NCI-H2227 (cell line): ENCODE results near the gene SLC66A2.
"Not testable (repeated sequence)": the region's sequence is repeated elsewhere in the genome, so short reads cannot be mapped to it uniquely, and the experiment has no call there.

Experiments used
- DNase-seq: peaks from one replicate; lab custom pipeline; 2025; ENCODE audit not compliant: unreplicated experiment; lab: John Stamatoyannopoulos, UW

The SLC66A2 gene

DNA sequence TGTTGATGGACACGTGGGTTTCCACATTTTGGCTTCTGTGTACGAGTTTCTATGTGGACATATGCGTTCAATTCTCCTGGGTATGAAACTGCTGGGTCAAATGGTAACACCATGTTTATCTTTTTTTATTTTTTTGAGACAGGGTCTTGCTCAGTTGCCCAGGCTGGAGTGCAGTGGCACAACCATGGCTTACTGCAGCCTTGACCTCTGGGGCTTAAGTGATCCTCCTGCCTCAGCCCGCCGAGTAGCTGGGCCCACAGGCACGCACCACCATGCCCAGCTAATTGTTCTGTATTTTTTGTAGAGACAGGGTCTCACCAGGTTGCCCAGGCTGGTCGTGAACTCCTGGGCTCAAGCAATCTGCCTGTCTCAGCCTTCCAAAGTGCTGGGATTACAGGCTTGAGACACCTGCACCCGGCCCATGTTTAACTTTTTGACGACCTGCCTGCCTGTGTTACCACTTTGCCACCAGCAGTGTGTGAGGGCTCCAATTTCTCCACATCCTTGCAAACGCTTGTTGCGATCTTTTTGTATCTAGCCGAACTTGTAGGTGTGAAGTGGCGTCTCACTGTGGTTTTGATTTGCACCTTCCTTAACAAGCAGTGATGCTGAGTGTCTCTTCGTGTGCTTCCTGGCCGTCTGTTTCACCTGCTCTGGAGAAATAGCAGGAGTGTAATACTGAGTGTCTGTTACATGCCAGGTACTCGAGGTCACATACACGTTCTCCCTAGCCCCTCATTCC is 19.9 kb upstream of the SLC66A2 start:
- DNase-seq = no peak

DNA sequence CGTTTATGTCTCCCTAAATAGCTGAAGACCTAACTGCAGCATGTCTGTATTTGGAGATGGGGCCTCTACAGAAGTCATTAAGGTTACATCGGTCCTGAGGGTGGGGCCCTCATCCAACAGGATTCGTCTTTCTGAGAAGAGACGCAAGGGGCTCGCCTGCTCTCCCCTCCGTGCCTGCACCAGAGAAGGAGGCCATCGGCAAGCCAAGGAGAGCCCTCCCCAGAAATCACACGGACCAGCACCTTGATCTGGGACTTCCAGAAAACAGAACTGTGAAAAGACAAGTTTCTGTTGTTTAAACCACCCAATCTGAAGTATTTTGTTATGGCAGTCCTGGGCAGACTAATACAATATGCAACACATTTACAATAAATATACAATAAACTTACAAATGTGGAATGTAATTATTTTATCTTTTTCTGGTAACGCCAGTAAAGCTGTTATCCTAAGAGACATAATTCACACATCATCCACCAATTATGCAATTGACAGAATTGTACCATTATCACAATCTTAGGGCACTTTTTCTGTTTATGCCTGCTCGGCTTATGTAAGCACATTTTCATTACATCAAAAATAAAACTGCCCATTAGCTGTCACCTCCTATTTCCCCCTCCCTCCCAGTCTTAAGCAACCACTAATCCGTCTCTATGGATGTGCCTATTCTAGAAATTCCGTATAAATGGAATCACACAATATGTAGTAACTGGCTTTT is 19.1 kb upstream of the SLC66A2 start:
- no peak for DNase-seq

DNA sequence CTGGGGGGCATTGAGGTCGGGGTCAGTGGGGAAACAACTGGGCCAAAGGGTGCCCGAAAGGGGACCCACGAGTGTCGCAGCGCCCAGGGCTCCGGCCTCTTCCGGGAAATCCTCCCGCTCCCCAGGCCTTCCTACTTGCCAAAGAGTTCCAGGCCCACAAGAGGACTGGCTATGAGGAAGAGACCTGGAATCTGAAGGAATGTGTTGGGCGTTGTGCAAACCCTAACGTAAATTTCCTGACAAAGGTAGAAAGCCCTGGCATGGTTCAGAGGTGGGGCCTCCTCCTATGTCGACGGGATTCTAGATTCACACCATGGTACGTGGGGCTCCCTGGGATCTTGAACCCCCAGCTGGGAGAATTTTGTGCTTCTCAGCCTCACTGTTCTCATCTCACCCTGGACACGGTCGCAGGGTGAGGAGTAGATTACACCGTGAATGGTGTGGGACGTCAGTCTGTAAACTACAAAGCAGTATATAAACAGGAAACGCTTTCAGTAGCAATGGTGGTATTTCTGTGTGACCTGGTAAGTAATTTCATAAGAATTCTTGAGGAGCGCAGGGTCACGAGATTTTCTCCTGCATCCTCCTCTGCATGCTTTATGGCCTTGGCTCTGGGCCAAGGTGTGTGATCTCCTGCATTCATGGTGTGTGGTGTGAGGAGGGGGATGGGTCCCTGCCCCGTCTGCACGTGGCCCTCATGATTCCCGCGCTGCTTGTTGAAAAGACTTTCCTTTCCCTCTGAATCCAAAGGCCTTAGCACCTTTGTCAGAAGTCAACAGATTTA is 13.9 kb upstream of the SLC66A2 start:
- peak; percentile 44 for DNase-seq

DNA sequence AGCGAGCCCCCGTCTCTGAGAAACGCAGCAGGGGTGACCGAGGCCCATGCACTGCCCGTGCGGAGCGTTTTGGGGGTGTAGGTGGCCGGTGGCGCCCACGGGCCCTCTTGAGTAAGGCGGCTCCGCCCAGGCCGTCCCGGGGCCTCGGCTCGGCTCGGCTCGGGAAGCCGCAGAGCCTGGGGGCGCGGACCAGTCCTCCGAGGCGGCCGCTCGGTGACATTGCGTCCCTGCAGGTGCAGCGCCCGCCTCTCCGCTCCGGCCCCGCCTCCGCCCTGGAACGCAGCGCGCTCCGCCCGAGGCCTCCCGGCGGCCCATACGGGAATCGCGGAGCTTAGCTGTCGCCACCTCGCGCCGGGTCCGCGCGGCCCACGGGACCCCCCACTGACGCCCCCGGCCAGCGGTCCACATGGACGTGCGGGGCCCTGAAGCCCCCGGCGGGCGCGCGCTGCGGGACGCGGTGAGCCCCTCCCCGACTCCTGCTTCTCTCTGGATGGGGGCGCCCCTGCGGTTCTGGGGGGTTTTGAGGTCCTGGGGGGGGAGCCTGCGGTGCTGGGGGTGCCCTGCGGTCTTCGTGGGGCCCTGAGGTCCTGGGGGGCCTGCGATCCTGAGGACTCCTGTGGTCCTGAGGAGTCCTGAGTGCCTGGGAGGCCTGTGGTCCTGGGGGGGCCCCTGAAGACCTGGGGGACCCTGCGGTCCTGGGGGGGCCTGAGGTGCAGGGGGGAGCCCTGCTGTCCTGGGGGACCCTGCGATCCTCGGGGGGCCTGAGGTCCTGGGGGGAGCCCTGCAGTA is 13.1 kb upstream of the SLC66A2 start, which contains the start of gene HSBP1L1:
TSS of gene HSBP1L1 (plus strand) at position 314 of the 789 bp plus-strand sequence. CDS start at position 407, 93 bp downstream.
- peak; percentile 86 for DNase-seq

DNA sequence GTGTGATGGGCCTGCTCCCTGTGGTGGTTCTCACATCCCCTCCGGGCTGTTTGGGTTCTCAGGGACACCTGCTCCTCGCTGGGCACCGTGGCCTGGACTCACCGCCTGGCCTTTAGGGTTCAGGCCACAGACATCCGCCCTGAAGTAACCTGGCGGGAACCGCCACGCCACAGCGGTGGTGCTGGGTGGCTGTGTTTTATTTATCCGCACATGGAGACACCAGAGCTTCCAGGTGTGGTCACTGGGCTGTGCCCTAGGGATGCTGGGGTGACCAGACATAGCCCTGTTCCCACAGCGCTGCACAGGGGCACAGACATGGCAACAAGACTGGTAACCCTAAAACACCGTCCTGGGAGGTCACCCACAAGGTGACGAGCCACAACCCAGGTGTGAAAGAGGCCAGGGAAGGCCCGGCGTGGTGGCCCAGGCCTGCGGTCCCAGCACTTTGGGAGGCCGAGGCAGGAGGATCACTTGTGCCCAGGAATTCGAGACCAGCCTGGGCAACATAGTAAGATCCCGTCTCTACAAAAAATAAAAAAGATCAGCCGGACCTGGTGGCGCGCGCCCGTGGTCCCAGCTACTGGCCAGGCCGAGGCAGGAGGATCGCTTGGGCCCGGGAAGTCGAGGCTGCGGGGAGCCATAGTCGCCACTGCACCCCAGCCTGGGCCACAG is 12.3 kb upstream of the SLC66A2 start:
- no peak for DNase-seq

DNA sequence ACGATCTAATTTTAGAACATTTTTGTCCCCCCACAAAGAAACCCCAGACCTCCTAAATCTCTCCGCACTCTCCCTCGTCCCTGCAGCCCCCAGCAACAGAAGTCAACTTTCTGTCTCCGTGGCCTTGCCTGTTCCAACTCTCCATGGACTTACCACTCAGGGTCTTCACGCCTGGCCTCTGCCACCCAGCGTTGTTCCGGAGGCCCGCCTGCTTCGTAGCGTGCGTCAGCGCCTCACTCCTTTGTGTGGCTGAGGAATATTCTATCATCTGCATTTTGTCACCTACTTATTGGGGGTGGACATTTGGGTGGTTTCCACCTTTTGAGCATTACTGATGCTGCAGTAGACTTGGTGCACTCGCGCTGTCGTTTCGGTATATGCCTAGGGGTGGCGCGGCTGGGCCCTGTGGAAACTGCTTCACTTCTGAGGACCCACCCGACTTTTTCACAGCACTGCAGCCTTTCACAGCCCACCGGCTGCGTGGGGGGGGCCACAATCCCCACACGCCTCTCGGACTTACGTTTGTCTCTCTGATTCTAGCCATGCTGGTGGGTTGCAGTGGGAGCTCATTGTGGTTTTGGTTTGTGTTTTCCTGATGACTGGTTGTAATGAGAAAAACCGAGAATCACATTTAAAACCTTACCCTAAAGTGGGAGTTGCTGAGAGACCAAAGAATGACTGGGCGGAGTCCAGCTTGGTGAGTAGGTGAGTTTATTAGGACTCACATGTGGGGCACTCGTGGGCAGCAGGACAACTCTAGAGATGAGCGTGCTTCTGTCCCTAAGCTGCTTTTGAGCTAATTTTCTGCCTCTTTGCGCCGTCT is 11.6 kb upstream of the SLC66A2 start:
- DNase-seq = no peak

DNA sequence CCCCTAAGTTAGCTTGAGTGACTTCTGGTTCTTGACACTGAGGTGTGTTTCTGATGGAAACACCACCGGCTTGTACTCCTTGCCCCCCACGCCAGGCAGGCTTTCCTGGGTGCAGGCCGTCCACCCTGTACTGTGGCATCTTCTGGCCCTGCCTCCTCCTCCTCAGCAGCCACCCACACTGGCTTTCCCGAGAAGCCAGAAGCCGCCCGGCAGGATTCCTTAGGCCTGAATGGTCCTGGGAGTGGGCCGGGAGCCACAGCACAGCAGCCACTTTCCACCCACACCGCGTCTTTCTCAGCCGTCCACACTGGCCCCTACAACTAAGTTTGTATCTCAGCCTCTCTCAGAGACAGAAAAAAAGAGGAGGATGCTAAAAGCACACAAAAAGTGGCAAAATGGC is 10.9 kb upstream of the SLC66A2 start:
- DNase-seq = no peak

DNA sequence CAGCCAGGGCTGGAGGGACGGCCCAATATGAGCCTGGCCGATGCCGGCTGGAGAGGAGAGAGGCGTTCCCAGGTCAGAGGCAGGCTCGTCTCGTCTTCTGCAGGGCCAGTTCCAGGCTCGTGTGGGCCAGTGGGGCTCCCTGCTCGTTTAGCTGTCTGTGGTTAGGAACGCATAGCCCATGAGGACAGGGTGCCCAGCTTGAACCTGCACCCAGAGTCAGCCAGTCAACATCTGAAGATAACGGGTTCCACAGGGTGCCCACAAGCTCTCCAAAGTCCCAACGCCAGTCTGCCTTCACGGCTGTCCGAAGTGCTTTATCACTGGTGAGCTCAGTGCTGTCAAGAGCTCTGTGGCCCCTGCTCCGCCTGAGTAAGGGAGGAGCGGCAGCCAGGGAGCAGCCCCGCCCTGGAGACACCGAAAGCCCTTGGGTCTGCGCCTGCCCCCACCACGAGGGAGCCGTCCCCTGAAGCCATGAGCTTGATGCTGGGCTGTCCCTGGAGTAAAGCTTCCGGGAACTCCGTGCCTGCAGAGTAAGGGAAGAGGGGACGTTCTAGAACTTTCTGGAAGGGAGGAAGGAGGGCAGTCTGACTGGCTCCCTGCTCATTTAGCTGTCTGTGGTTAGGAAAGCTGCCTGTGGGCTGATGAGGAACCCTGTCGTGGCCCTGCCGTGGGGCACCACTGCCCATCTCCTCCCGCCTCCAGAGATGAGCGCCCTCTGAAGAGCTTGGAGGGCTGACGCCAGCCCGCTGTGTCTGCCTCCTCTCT is 10.3 kb upstream of the SLC66A2 start:
- DNase-seq = no peak

DNA sequence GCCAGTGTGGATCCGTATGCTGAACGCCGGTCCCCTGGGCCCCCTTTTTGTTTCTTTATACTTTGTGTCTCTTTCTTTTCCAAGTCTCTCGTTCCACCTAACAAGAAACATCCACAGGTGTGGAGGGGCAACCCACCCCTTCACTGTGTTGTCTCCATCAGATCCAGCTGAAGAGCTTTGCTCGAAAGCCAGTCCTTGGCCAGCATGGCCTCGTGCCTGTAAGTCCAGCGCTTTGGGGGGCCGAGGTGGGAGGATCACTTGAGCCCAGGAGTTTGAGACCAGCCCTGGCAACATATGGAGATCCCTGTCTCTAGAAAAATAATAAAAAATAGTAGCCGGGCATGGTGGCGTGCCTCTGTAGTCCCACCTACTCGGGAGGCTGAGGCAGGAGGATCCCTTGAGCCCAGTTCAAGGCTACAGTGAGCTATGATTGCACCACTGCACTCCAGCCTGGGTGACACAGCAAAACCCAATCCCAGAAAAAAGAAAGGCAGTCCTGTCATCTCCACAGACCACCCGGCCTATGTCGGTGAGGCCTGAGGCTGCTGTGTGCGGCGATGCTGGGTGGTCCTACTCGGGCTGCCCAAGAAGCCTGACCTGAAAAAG is 9.6 kb upstream of the SLC66A2 start:
- no peak for DNase-seq

DNA sequence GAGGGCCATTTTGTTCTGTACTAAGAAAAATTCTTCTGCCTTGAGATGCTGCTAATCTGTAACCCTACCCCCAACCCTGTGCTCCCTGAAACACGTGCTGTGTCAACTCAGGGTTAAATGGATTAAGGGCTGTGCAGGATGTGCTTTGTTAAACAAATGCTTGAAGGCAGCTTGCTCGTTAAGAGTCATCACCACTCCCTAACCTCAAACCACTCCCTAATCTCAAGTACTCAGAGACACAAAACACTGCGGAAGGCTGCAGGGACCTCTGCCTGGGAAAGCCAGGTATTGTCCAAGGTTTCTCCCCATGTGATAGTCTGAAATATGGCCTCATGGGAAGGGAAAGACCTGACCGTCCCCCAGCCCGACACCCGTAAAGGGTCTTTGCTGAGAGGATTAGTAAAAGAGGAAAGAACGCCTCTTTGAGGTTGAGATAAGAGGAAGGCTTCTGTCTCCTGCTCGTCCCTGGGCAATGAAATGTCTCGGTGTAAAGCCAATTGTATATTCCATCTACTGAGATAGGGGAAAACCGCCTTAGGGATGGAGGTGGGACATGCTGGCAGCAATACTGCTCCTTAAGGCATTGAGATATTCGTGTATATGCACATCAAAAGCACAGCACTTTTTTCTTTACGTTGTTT is 8.8 kb upstream of the SLC66A2 start:
- not testable (repeated sequence) for DNase-seq

DNA sequence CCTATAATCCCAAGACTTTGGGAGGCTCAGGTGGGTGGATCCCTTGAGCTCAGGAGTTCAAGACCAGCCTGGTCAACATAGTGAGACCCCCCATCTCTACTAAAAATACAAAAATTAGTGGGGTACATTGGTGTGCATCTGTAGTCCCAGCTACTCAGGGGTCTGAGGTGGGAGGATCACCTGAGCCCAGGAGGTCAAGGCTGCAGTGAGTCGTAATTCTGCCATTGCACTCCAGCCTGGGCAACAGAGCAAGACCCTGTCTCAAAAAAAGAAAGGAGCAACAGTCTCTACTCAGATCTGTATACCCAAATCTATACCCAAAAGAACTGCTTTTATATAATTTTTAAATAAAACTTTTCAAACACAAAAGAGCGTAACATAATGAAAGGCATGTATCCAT is 7.5 kb upstream of the SLC66A2 start:
- DNase-seq = no peak

DNA sequence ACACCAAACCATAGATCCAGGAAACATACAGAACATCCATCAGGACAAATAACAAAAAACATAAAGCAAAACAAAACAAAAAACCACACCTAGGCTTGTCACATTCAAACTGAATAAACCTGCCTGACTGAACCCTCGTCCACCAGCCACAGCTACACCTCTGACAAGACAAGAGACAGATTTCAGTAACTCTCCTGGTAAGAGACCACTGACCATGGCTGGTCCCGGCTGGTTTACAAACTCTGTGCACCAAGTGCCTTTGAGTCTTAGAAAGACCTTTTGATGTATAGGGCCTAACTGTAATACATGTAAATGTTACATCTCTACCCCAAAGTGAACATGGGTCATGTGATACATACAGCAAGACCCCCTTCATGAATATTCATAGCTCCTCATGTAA is 4.8 kb upstream of the SLC66A2 start:
- DNase-seq = no peak

DNA sequence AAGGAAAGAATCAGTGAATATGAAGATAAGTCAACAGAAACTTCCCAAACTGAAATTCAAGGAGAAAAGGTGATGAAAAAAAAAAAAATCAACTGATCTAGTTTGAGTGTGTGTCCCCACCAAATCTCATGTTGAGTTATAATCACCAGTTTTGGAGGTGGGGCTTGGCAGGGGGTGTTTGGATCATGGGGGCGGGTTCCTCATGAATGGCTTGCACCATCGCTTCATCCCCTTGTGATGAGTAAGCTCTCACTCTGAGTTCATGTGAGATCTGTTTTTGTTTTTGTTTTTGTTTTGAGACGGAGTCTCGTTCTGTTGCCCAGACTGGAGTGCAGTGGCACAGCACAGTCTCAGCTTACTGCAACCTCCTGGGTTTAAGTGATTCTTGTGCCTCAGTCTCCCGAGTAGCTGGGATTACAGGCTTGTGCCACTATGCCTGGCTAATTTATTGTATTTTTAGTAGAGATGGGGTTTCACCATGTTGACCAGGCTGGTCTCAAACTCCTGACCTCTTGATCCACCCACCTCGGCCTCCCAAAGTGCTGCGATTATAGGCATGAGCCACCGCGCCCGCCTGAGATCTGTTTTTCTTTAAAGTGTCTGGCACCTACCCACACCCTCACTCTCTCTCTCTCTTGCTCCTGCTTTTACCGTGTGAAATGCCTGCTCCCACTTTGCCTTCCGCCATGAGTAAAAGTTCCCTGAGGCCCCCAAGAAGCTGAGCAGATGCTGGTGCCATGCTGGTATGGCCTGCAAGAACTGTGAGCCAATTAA is 4.0 kb upstream of the SLC66A2 start:
- DNase-seq = no peak

DNA sequence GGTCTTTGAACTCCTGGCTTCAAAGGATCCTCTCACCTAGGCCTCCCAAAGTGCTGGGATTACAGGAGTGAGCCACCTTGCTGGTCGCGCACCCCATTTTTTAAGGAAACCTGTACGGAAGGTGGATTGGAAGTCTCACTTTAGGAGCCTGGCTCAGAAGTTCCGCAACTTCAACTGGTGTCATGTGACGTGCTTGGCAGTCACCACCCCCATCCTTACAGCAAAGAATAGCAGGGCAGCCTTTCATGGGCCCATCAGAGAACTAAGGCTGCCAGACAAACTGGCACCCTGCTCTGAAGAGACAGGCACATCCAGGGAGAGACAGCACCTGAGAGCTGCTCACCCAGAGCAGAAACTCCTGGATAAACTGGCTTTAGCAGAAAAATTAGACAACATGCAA is 3.3 kb upstream of the SLC66A2 start:
- no peak for DNase-seq

DNA sequence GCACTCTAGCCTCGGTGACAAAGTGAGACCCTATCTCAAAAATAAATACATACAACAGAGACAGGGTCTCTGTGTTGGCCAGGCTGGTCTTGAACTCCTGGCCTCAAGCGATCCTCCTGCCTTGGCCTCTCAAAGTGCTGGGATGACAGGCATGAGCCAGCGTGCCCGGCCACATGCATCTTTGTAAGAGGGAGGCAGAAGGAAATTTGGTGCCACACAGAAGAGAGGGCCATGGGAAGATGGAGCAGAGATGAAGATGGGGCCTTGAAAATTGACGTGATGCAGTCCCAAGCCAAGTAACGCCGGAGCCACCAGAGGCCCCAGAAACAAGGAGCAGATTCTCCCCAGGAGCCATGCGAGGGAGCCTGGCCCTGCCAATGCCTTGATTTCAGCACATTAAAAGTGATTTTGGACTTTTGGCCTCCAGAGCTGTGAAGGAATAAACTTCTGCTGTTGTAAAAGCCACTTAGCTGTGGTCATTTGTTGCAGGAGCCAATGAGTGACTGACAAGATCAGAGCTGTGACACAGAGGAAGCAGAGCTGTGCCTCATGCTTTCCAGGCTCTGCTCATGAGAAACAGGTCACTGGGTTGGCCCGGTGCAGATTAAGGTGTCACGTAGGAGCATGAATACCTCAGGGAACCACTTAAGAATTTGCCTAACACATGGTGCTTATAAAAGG is 2.7 kb upstream of the SLC66A2 start:
- DNase-seq = no peak

DNA sequence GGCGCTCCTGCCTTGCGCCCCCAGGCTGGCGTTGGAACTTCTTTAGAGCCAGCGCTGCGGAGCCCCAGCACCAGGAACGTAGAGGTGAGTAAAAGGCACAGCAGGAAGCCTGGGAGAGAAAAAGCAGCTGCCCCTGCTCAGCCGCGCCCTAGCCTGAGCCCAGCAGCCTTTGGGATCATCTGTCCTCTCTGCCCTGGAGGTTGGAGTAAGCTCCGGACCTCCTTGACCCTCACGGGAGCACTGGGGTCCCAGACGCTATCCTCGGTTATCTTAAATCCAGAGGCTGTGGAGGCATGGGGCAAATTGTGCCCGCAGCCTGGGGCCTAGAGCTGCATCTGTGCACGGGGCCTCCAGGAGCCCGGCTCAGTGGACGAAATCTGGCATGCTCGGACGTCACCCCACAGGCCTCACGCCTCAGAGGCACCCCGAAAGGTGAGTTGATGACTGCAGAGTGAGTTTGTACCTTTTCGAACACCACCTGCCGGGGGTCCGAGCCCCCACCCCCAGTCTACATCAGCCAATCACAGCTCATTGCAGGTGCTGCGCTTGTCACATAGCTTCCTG is 1.6 kb upstream of the SLC66A2 start:
- DNase-seq = no peak
